Body of pancreas (tissue), 4 donors: Measurements from ENCODE around the gene PLK4.

Experiments used
- CTCF ChIP-seq, 7 experiments: fragments of 450-650 bp in 4 of 7; fragments of 200-600 bp in 3 of 7; sonication (generic) in 3 of 7; IDR thresholded peaks; one replicate each; pipeline ENCODE4 v1.5.1; 2016 to 2019; ENCODE audit warnings: antibody characterized with exemption in 7 of 7
- POLR2A ChIP-seq, 3 donors: fragments of 450-650 bp; IDR thresholded peaks; one replicate each; pipeline ENCODE4 v1.6.1; 2016; ENCODE audit warnings: antibody characterized with exemption in 3 of 3, mild to moderate bottlenecking in 2 of 3

GRCh38 chr4:127875791-127876190, 4.9 kb upstream of the PLK4 start:
- no peak for TF ChIP-seq CTCF (IDR thresholded peaks at IDR 0.05)
- TF ChIP-seq POLR2A (IDR thresholded peaks at IDR 0.05), result no peak
